WTC11 (cell line): ENCODE data around the gene PIK3C2A. TPM values are rescaled to one million over a fixed set of nuclear protein-coding genes. Genes with fewer than 3 reads are reported as not detected.

Experiments
- ATAC-seq: fragments of 200-7000 bp; cut with Tn5 transposase; 2 replicates; pipeline ENCODE4 v1.10.0; 2021; ENCODE audit warnings: mild to moderate bottlenecking, moderate library complexity
- CTCF ChIA-PET: fragments of 300-600 bp; sonication (Branson Sonifier 250); formaldehyde crosslinking; loops from one replicate; lab custom pipeline; 2021; ENCODE audit warnings: antibody characterized with exemption; lab: Charles Lee
- POLR2A ChIA-PET: fragments of 350-600 bp; sonication (Branson Sonifier 250); formaldehyde crosslinking; loops from one replicate; lab custom pipeline; 2021; ENCODE audit warnings: antibody characterized with exemption; lab: Charles Lee
- DNase-seq: peaks from one replicate; pipeline ENCODE4 v3.0.0; 2021; ENCODE audit warnings: low spot score
- H3K27ac Mint-ChIP-seq: 2 replicates; pipeline ENCODE4 v1.8.0; 2021; ENCODE audit warnings: mixed read lengths
- H3K27me3 Mint-ChIP-seq: 2 replicates; pipeline ENCODE4 v1.8.0; 2021; ENCODE audit warnings: low read depth, mild to moderate bottlenecking, moderate library complexity, mixed read lengths
- H3K36me3 Mint-ChIP-seq: 2 replicates; pipeline ENCODE4 v1.8.0; 2021; ENCODE audit warnings: mixed read lengths
- H3K4me1 Mint-ChIP-seq: 2 replicates; pipeline ENCODE4 v1.8.0; 2022; ENCODE audit warnings: mixed read lengths
- H3K4me3 Mint-ChIP-seq: 2 replicates; pipeline ENCODE4 v1.8.0; 2021; ENCODE audit warnings: mild to moderate bottlenecking, moderate library complexity, mixed read lengths
- H3K9me3 Mint-ChIP-seq: 2 replicates; pipeline ENCODE4 v1.8.0; 2021; ENCODE audit warnings: mixed read lengths
- ATF1 ChIP-seq: sonication (generic); formaldehyde crosslinking; IDR thresholded peaks from 2 replicates; pipeline ENCODE4 v1.8.1; 2023; ENCODE audit warnings: mild to moderate bottlenecking, moderate library complexity, missing genetic modification reagents
- JUN ChIP-seq: sonication (generic); formaldehyde crosslinking; IDR thresholded peaks from 2 replicates; pipeline ENCODE4 v1.8.0; 2023; ENCODE audit warnings: mild to moderate bottlenecking, missing genetic modification reagents
- MYBL2 ChIP-seq: sonication (generic); formaldehyde crosslinking; IDR thresholded peaks from 2 replicates; pipeline ENCODE4 v1.8.1; 2023; ENCODE audit warnings: mild to moderate bottlenecking, moderate library complexity, missing genetic modification reagents
- NFYB ChIP-seq: sonication (generic); formaldehyde crosslinking; conservative IDR thresholded peaks from 2 replicates; pipeline ENCODE4 v1.8.0; 2022; ENCODE audit warnings: low read depth, missing genetic modification reagents
- RORB ChIP-seq: fragments of 250-450 bp; sonication (Bioruptor Pico); IDR thresholded peaks from 2 replicates; pipeline ENCODE4 v1.9.0; 2021; ENCODE audit warnings: mild to moderate bottlenecking
- SMAD3 ChIP-seq: sonication (generic); formaldehyde crosslinking; IDR thresholded peaks from 2 replicates; pipeline ENCODE4 v1.8.0; 2022; ENCODE audit warnings: missing genetic modification reagents, mild to moderate bottlenecking, borderline replicate concordance
- TP53 ChIP-seq: sonication (generic); formaldehyde crosslinking; IDR thresholded peaks from 2 replicates; pipeline ENCODE4 v1.8.1; 2023; ENCODE audit warnings: mild to moderate bottlenecking, missing genetic modification reagents
- ZBTB21 ChIP-seq: sonication (generic); formaldehyde crosslinking; IDR thresholded peaks from 2 replicates; pipeline ENCODE4 v1.8.1; 2023; ENCODE audit warnings: mild to moderate bottlenecking, missing genetic modification reagents, borderline replicate concordance
- ZNF121 ChIP-seq: sonication (generic); formaldehyde crosslinking; IDR thresholded peaks from 2 replicates; pipeline ENCODE4 v1.8.0; 2023; ENCODE audit warnings: missing genetic modification reagents
- ZNF219 ChIP-seq: sonication (generic); formaldehyde crosslinking; IDR thresholded peaks from 2 replicates; pipeline ENCODE4 v1.8.0; 2023; ENCODE audit warnings: missing genetic modification reagents, mild to moderate bottlenecking, borderline replicate concordance
- ZNF232 ChIP-seq: sonication (generic); formaldehyde crosslinking; IDR thresholded peaks from 2 replicates; pipeline ENCODE4 v1.8.0; 2022; ENCODE audit warnings: mild to moderate bottlenecking, missing genetic modification reagents
- total RNA-seq: library from RNA; stranded (reverse); gene quantifications from 3 replicates; pipeline ENCODE4 v1.2.3, GENCODE V29; 2021
- TF ChIP-seq, protein P1 (sequence below): sonication (generic); formaldehyde crosslinking; IDR thresholded peaks from 2 replicates; pipeline ENCODE4 v1.8.0; 2022; ENCODE audit warnings: mild to moderate bottlenecking, missing genetic modification reagents
- TF ChIP-seq, protein P2 (sequence below): fragments of 250-450 bp; sonication (Bioruptor Pico); conservative IDR thresholded peaks from 2 replicates; pipeline ENCODE4 v1.9.0; 2021; ENCODE audit warnings: mild to moderate bottlenecking
- TF ChIP-seq, protein P3 (sequence below): sonication (generic); formaldehyde crosslinking; IDR thresholded peaks from 2 replicates; pipeline ENCODE4 v1.8.1; 2022; ENCODE audit warnings: missing genetic modification reagents, borderline replicate concordance
- TF ChIP-seq, protein P4 (sequence below): sonication (generic); formaldehyde crosslinking; IDR thresholded peaks from 2 replicates; pipeline ENCODE4 v1.8.1; 2023; ENCODE audit warnings: mild to moderate bottlenecking, missing genetic modification reagents
- TF ChIP-seq, protein P5 (sequence below): sonication (generic); formaldehyde crosslinking; IDR thresholded peaks from 2 replicates; pipeline ENCODE4 v1.8.1; 2023; ENCODE audit warnings: mild to moderate bottlenecking, missing genetic modification reagents, moderate library complexity
- TF ChIP-seq, protein P6 (sequence below): sonication (generic); formaldehyde crosslinking; IDR thresholded peaks from 2 replicates; pipeline ENCODE4 v1.8.0; 2022; ENCODE audit warnings: mild to moderate bottlenecking, missing genetic modification reagents
- TF ChIP-seq, protein P7 (sequence below): sonication (generic); formaldehyde crosslinking; IDR thresholded peaks from 2 replicates; pipeline ENCODE4 v1.8.0; 2022; ENCODE audit warnings: missing genetic modification reagents
- TF ChIP-seq, protein P8 (sequence below): sonication (generic); formaldehyde crosslinking; IDR thresholded peaks from 2 replicates; pipeline ENCODE4 v1.8.1; 2022; ENCODE audit warnings: low read depth, mild to moderate bottlenecking, moderate library complexity, missing genetic modification reagents, borderline replicate concordance

The PIK3C2A gene
- total RNA-seq, 1 experiment from 2014 or later: 105 TPM

DNA sequence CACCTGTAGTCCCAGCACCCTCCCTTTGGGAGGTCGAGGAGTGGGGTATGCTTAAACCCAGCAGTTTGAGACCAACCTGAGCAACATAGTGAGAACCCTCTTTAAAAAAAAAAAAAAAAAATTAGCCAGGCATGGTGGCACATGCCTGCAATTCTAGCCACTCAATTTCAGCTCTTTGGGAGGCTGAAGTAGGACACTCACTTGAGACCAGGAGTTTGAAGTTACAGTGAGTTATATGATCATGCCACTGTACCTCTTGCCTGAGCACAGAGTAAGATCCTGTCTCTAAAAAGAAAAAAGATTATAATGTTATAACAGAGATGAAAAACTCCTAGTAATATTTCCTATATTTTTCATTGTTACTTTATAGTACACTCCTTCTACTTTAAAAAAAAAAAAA lies 23.9 kb downstream of the PIK3C2A start (continued):
- TF ChIP-seq, protein P1, sequence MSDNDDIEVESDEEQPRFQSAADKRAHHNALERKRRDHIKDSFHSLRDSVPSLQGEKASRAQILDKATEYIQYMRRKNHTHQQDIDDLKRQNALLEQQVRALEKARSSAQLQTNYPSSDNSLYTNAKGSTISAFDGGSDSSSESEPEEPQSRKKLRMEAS: no peak
- TF ChIP-seq, protein P2, sequence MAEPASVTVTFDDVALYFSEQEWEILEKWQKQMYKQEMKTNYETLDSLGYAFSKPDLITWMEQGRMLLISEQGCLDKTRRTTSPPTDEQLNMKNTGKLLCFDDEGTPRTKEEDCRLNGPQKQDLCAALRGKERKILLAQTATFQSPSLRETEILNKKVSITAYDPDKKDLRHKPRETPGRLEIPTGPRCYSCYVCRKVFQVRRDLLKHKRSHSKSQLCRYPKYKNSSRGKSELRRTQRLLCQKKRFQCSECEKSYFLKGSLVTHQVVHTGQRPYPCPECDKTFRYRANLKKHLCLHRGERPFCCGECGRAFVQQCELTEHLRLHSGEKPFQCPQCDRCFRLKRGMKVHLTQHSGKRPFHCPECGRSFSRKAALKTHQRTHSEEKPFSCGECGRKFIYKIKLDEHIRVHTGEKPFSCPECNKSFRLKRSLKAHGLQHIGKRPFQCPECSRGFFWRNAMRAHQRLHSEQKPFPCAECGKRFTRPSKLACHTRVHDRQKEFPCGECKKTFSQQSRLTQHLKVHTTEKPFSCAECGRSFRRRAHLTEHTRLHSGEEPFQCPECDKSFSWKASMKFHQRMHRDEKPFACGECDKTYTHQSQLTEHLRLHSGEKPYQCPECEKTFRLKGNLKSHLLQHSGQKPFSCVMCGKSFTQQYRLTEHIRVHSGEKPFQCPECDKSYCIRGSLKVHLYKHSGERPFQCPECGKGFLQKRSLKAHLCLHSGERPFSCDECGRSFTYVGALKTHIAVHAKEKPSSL: no peak
- TF ChIP-seq, protein P3, sequence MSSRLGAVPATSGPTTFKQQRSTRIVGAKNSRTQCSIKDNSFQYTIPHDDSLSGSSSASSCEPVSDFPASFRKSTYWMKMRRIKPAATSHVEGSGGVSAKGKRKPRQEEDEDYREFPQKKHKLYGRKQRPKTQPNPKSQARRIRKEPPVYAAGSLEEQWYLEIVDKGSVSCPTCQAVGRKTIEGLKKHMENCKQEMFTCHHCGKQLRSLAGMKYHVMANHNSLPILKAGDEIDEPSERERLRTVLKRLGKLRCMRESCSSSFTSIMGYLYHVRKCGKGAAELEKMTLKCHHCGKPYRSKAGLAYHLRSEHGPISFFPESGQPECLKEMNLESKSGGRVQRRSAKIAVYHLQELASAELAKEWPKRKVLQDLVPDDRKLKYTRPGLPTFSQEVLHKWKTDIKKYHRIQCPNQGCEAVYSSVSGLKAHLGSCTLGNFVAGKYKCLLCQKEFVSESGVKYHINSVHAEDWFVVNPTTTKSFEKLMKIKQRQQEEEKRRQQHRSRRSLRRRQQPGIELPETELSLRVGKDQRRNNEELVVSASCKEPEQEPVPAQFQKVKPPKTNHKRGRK: no peak
- TF ChIP-seq, protein P4, sequence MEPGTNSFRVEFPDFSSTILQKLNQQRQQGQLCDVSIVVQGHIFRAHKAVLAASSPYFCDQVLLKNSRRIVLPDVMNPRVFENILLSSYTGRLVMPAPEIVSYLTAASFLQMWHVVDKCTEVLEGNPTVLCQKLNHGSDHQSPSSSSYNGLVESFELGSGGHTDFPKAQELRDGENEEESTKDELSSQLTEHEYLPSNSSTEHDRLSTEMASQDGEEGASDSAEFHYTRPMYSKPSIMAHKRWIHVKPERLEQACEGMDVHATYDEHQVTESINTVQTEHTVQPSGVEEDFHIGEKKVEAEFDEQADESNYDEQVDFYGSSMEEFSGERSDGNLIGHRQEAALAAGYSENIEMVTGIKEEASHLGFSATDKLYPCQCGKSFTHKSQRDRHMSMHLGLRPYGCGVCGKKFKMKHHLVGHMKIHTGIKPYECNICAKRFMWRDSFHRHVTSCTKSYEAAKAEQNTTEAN (CRISPR knock-in tag): no peak

DNA sequence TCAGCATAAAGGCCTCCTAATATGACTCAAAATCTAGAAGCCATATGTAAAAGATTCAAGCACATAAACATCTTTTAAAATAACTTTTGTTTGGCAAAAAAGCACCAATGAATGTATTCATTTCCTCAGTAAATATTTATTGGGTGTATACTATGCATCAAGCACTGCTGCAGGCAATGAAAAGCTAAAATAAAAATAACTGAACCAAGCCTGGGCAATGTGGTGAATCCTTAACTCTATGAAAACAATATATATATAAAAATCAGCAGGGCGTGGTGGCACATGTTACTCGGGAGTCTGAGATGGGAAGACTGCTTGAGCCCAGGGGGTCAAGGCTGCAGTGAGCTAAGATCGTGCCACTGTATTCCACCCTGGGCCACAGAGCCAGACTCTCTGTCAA lies 27.8 kb downstream of the PIK3C2A start:
- CTCF ChIA-PET: interaction anchor here (0.7 kb wide), 1 partner anchor 358 kb away, joined by 3 read pairs; no protein-coding TSS in a partner anchor
- TF ChIP-seq, protein P5, sequence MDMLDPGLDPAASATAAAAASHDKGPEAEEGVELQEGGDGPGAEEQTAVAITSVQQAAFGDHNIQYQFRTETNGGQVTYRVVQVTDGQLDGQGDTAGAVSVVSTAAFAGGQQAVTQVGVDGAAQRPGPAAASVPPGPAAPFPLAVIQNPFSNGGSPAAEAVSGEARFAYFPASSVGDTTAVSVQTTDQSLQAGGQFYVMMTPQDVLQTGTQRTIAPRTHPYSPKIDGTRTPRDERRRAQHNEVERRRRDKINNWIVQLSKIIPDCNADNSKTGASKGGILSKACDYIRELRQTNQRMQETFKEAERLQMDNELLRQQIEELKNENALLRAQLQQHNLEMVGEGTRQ (CRISPR knock-in tag): no peak
- no peak for TF ChIP-seq NFYB (CRISPR knock-in tag)
- TF ChIP-seq ZNF232 (CRISPR knock-in tag): no peak
- Mint-ChIP-seq H3K36me3 (no peaks in the 10 kb centered on the region; the same call in 1 of the 2 replicates), H3K4me1 (0 out of 2 replicates have a peak, but pooled peaks cover 3% of the 10 kb centered on the region), H3K27me3 (no peaks in the 10 kb centered on the region), H3K4me3 (no peak overlapping the region), H3K9me3 (no peaks in the 10 kb centered on the region), H3K27ac (no peak overlapping the region)
- POLR2A ChIA-PET: no interaction called here
- DNase-seq (no peak), ATAC-seq (no peak)

DNA sequence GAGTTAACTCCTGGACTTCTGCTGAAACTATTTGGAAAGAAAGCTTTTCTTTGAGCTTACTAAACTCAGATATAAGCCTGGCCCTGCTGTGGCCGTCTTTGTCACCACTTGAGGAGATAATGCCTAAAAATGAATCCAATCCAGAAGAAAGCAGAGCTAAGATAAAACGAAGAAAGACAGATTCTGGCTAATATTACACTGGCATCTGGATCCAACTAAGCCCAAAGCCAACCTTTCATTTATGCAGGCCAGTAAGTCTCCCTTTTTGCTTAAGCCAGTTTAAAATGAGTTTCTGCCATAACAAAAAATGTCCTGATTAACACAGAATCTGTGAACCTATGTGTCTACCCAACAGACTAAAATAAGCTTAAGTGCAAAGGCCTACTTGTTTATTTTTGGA lies 34.5 kb downstream of the PIK3C2A start:
- POLR2A ChIA-PET: interaction anchor here (0.6 to 1.5 kb wide), 2 partner anchors 69 to 95 kb away, joined by 3 to 4 read pairs; no protein-coding TSS in a partner anchor
- Mint-ChIP-seq H3K36me3 (peaks cover 17% of the 10 kb centered on the region), H3K27me3 (no peaks in the 10 kb centered on the region), H3K27ac (peak overlapping the region; percentile 30; the same call in 1 of the 2 replicates), H3K4me1 (peaks cover 22% of the 10 kb centered on the region)
- ATAC-seq: no peak
- TF ChIP-seq ZBTB21 (CRISPR knock-in tag) (no peak), RORB (CRISPR knock-in tag) (no peak), SMAD3 (no peak), ATF1 (CRISPR knock-in tag) (no peak), ZNF219 (CRISPR knock-in tag) (no peak), ZNF121 (CRISPR knock-in tag) (no peak), NFYB (CRISPR knock-in tag) (no peak), TP53 (CRISPR knock-in tag) (no peak), JUN (CRISPR knock-in tag) (no peak), MYBL2 (CRISPR knock-in tag) (no peak)
- TF ChIP-seq, protein P4 (CRISPR knock-in tag): no peak
- TF ChIP-seq, protein P6, sequence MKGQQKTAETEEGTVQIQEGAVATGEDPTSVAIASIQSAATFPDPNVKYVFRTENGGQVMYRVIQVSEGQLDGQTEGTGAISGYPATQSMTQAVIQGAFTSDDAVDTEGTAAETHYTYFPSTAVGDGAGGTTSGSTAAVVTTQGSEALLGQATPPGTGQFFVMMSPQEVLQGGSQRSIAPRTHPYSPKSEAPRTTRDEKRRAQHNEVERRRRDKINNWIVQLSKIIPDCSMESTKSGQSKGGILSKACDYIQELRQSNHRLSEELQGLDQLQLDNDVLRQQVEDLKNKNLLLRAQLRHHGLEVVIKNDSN (CRISPR knock-in tag): no peak
- TF ChIP-seq, protein P7, sequence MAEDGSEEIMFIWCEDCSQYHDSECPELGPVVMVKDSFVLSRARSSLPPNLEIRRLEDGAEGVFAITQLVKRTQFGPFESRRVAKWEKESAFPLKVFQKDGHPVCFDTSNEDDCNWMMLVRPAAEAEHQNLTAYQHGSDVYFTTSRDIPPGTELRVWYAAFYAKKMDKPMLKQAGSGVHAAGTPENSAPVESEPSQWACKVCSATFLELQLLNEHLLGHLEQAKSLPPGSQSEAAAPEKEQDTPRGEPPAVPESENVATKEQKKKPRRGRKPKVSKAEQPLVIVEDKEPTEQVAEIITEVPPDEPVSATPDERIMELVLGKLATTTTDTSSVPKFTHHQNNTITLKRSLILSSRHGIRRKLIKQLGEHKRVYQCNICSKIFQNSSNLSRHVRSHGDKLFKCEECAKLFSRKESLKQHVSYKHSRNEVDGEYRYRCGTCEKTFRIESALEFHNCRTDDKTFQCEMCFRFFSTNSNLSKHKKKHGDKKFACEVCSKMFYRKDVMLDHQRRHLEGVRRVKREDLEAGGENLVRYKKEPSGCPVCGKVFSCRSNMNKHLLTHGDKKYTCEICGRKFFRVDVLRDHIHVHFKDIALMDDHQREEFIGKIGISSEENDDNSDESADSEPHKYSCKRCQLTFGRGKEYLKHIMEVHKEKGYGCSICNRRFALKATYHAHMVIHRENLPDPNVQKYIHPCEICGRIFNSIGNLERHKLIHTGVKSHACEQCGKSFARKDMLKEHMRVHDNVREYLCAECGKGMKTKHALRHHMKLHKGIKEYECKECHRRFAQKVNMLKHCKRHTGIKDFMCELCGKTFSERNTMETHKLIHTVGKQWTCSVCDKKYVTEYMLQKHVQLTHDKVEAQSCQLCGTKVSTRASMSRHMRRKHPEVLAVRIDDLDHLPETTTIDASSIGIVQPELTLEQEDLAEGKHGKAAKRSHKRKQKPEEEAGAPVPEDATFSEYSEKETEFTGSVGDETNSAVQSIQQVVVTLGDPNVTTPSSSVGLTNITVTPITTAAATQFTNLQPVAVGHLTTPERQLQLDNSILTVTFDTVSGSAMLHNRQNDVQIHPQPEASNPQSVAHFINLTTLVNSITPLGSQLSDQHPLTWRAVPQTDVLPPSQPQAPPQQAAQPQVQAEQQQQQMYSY (CRISPR knock-in tag): no peak
- TF ChIP-seq, protein P8, sequence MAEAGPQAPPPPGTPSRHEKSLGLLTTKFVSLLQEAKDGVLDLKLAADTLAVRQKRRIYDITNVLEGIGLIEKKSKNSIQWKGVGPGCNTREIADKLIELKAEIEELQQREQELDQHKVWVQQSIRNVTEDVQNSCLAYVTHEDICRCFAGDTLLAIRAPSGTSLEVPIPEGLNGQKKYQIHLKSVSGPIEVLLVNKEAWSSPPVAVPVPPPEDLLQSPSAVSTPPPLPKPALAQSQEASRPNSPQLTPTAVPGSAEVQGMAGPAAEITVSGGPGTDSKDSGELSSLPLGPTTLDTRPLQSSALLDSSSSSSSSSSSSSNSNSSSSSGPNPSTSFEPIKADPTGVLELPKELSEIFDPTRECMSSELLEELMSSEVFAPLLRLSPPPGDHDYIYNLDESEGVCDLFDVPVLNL (CRISPR knock-in tag): no peak
- TF ChIP-seq, all 79 proteins: peak for 0
- CTCF ChIA-PET: no interaction called here
- Mint-ChIP-seq H3K9me3 (no peaks in the 10 kb centered on the region), H3K4me3 (no peak overlapping the region)
- no peak for DNase-seq
